CD4-positive, alpha-beta T cell (primary cell): Measurements from ENCODE around the gene ADAMTS17. TPM values are rescaled to one million over a fixed set of nuclear protein-coding genes. Genes with fewer than 3 reads are reported as not detected.

Source experiments
- ATAC-seq: fragments of 200-7000 bp; cut with Tn5 transposase; one replicate; pipeline ENCODE4 v1.10.0; 2022; ENCODE audit warnings: mild to moderate bottlenecking; ENCODE audit not compliant: poor library complexity
- CTCF ChIA-PET: fragments of 350-600 bp; sonication (Branson Sonifier 250); formaldehyde crosslinking; loops from one replicate; lab custom pipeline; 2021; ENCODE audit warnings: antibody characterized with exemption, inconsistent platforms; lab: Charles Lee
- POLR2A ChIA-PET: fragments of 350-600 bp; sonication (Branson Sonifier 250); formaldehyde crosslinking; loops from one replicate; lab custom pipeline; 2021; ENCODE audit warnings: antibody characterized with exemption, inconsistent platforms; lab: Charles Lee
- DNase-seq, 14 experiments: peaks; one replicate each; pipeline ENCODE4 v3.0.0-alpha.2; 2013 to 2020; ENCODE audit warnings: mixed read lengths in 2 of 14
- H3K27ac ChIP-seq, 2 donors: one replicate each; pipeline versions ENCODE4 v1.5.1 to v1.7.0; 2013; ENCODE audit warnings: low read length in 2 of 2, low read depth in 1 of 2, mild to moderate bottlenecking in 1 of 2
- H3K27me3 ChIP-seq, 2 experiments: 1 replicate in 1 of 2; 2 replicates in 1 of 2; pipeline versions ENCODE4 v1.6.1 to v1.7.0; 2013; ENCODE audit warnings: low read length in 2 of 2, control low read depth in 1 of 2, mild to moderate bottlenecking in 1 of 2, moderate library complexity in 1 of 2; ENCODE audit not compliant: insufficient read depth in 2 of 2, control insufficient read depth in 1 of 2
- H3K36me3 ChIP-seq: one replicate; pipeline ENCODE4 v1.6.1; 2013; ENCODE audit warnings: low read length, control low read depth; ENCODE audit not compliant: insufficient read depth
- H3K4me1 ChIP-seq: one replicate; pipeline ENCODE4 v1.6.1; 2013; ENCODE audit warnings: low read length, control low read depth; ENCODE audit not compliant: insufficient read depth
- H3K4me3 ChIP-seq: one replicate; pipeline ENCODE4 v1.5.1; 2013; ENCODE audit warnings: mild to moderate bottlenecking, low read length, moderate library complexity
- H3K9me3 ChIP-seq, 2 experiments: 1 replicate in 1 of 2; 2 replicates in 1 of 2; pipeline versions ENCODE4 v1.6.1 to v1.7.0; 2013; ENCODE audit warnings: low read length in 2 of 2, mild to moderate bottlenecking in 2 of 2, control low read depth in 1 of 2, moderate library complexity in 1 of 2; ENCODE audit not compliant: control insufficient read depth in 1 of 2, insufficient read depth in 1 of 2
- H3K27ac Mint-ChIP-seq: one replicate; pipeline ENCODE4 v1.8.0; 2020; ENCODE audit warnings: mixed read lengths
- H3K27me3 Mint-ChIP-seq: one replicate; pipeline ENCODE4 v1.8.0; 2021; ENCODE audit warnings: mixed read lengths
- H3K36me3 Mint-ChIP-seq: one replicate; pipeline ENCODE4 v1.8.0; 2021; ENCODE audit warnings: low read depth, mixed read lengths
- H3K4me1 Mint-ChIP-seq: one replicate; pipeline ENCODE4 v1.8.0; 2021; ENCODE audit warnings: low read depth, mixed read lengths
- H3K4me3 Mint-ChIP-seq: one replicate; pipeline ENCODE4 v1.8.0; 2020; ENCODE audit warnings: mild to moderate bottlenecking, mixed read lengths
- H3K9me3 Mint-ChIP-seq: one replicate; pipeline ENCODE4 v1.8.0; 2020; ENCODE audit warnings: mixed read lengths
- CTCF ChIP-seq: fragments of 200-600 bp; IDR thresholded peaks from one replicate; pipeline ENCODE4 v1.8.0; 2022; ENCODE audit warnings: antibody characterized with exemption, mild to moderate bottlenecking
- intact Hi-C, 2 experiments: fragments of 100-400 bp; cut with DNase I in 1 of 2; cut with micrococcal nuclease in 1 of 2; formaldehyde crosslinking; loops; one replicate each; pipeline versions ENCODE4 v1.15.1 to v1.9.0; 2023 to 2025; cut with DNase I, micrococcal nuclease
- total RNA-seq, 174 experiments: library from RNA in 2 of 174; stranded (reverse) in 2 of 174; gene quantifications; one replicate each; pipeline ENCODE4 v1.2.3 and lab custom pipeline; 2021 to 2026

ADAMTS17 gene
- total RNA-seq, 2 experiments from 2014 or later, result 9.9 to 13.2 TPM

GRCh38 chr15:100005013-100005412 lies 336.8 kb downstream of the ADAMTS17 start:
- POLR2A ChIA-PET, result no interaction called here
- no peak overlapping the region for H3K27ac ChIP-seq
- TF ChIP-seq CTCF, result no peak
- peaks cover 0 to 9% of the 10 kb centered on the region in 2 experiments for H3K9me3 ChIP-seq
- no peak for ATAC-seq
- no peak overlapping the region for H3K4me3 Mint-ChIP-seq
- no peaks in the 10 kb centered on the region for H3K36me3 Mint-ChIP-seq
- no peaks in the 10 kb centered on the region for H3K36me3 ChIP-seq
- no peak for DNase-seq
- no peaks in the 10 kb centered on the region for H3K9me3 Mint-ChIP-seq
- H3K27me3 Mint-ChIP-seq, result no peaks in the 10 kb centered on the region
- H3K4me1 Mint-ChIP-seq, result no peaks in the 10 kb centered on the region
- CTCF ChIA-PET, result no interaction called here
- no peak overlapping the region for H3K4me3 ChIP-seq
- no peak overlapping the region for H3K27ac Mint-ChIP-seq
- H3K27me3 ChIP-seq, result no peaks in the 10 kb centered on the region
- H3K4me1 ChIP-seq, result no peaks in the 10 kb centered on the region
- intact Hi-C loops, result no loop called here

GRCh38 chr15:100002787-100003536 lies 338.8 kb downstream of the ADAMTS17 start:
- Histone ChIP-seq H3K9me3 (peaks cover 0 to 9% of the 10 kb centered on the region in 2 experiments), H3K4me1 (no peaks in the 10 kb centered on the region), H3K27ac (no peak overlapping the region), H3K27me3 (no peaks in the 10 kb centered on the region), H3K4me3 (no peak overlapping the region), H3K36me3 (no peaks in the 10 kb centered on the region)
- ATAC-seq, result no peak
- Mint-ChIP-seq H3K9me3 (no peaks in the 10 kb centered on the region), H3K4me1 (no peaks in the 10 kb centered on the region), H3K27ac (no peak overlapping the region), H3K36me3 (no peaks in the 10 kb centered on the region), H3K4me3 (no peak overlapping the region), H3K27me3 (no peaks in the 10 kb centered on the region)
- POLR2A ChIA-PET, result no interaction called here
- intact Hi-C loops, result no loop called here
- DNase-seq, result no peak
- TF ChIP-seq CTCF, result no peak
- CTCF ChIA-PET, result no interaction called here

GRCh38 chr15:100002086-100002620 lies 339.6 kb downstream of the ADAMTS17 start:
- CTCF ChIA-PET, result no interaction called here
- Mint-ChIP-seq H3K4me1 (no peaks in the 10 kb centered on the region), H3K36me3 (no peaks in the 10 kb centered on the region), H3K27ac (no peak overlapping the region), H3K4me3 (no peak overlapping the region), H3K9me3 (no peaks in the 10 kb centered on the region), H3K27me3 (no peaks in the 10 kb centered on the region)
- POLR2A ChIA-PET, result no interaction called here
- Histone ChIP-seq H3K4me1 (no peaks in the 10 kb centered on the region), H3K27ac (no peak overlapping the region), H3K36me3 (no peaks in the 10 kb centered on the region), H3K27me3 (no peaks in the 10 kb centered on the region), H3K9me3 (peaks cover 0 to 4% of the 10 kb centered on the region in 2 experiments), H3K4me3 (no peak overlapping the region)
- no peak for DNase-seq
- TF ChIP-seq CTCF, result no peak
- intact Hi-C loops, result no loop called here
- ATAC-seq, result no peak
